H9 (cell line): ENCODE data around the gene FAM131C. TPM values are rescaled to one million over a fixed set of nuclear protein-coding genes. Genes with fewer than 3 reads are reported as not detected.

Experiments
- DNase-seq: peaks from one replicate; pipeline ENCODE4 v3.0.0-alpha.2; 2017
- H2AFZ ChIP-seq: one replicate; pipeline ENCODE4 v1.6.1; 2013; ENCODE audit warnings: mild to moderate bottlenecking, low read length, control low read depth, moderate library complexity
- H2AK5ac ChIP-seq: 2 replicates; pipeline ENCODE4 v1.6.1; 2013; ENCODE audit warnings: low read length, control low read depth, mixed read lengths; ENCODE audit not compliant: insufficient read length
- H2BK120ac ChIP-seq: one replicate; pipeline ENCODE4 v1.6.1; 2013; ENCODE audit warnings: low read depth, mild to moderate bottlenecking, low read length, control low read depth, inconsistent platforms; ENCODE audit not compliant: poor library complexity, severe bottlenecking
- H2BK12ac ChIP-seq: 2 replicates; pipeline ENCODE4 v1.6.1; 2013; ENCODE audit warnings: low read length, control low read depth, mixed read lengths, low read depth; ENCODE audit not compliant: insufficient read length
- H2BK15ac ChIP-seq: 2 replicates; pipeline ENCODE4 v1.6.1; 2013; ENCODE audit warnings: low read depth, low read length, control low read depth
- H2BK20ac ChIP-seq: one replicate; pipeline ENCODE4 v1.6.1; 2013; ENCODE audit warnings: low read depth, mild to moderate bottlenecking, low read length, control low read depth, inconsistent platforms; ENCODE audit not compliant: poor library complexity, severe bottlenecking
- H2BK5ac ChIP-seq: 2 replicates; pipeline ENCODE4 v1.6.1; 2013; ENCODE audit warnings: low read length, control low read depth, mixed read lengths; ENCODE audit not compliant: insufficient read length
- H3K14ac ChIP-seq: 2 replicates; pipeline ENCODE4 v1.6.1; 2013; ENCODE audit warnings: low read length, control low read depth; ENCODE audit not compliant: insufficient read depth
- H3K18ac ChIP-seq: 2 replicates; pipeline ENCODE4 v1.6.1; 2013; ENCODE audit warnings: low read depth, mild to moderate bottlenecking, mixed read lengths, low read length, control low read depth; ENCODE audit not compliant: insufficient read length
- H3K23ac ChIP-seq: 2 replicates; pipeline ENCODE4 v1.6.1; 2013; ENCODE audit warnings: low read length, control low read depth, mixed read lengths, low read depth; ENCODE audit not compliant: insufficient read length
- H3K23me2 ChIP-seq: 2 replicates; pipeline ENCODE4 v1.6.1; 2013; ENCODE audit warnings: low read depth, mild to moderate bottlenecking, mixed read lengths, low read length, control low read depth; ENCODE audit not compliant: insufficient read length, poor library complexity, severe bottlenecking
- H3K27ac ChIP-seq: 2 replicates; pipeline ENCODE4 v1.5.1; 2013; ENCODE audit warnings: low read length, control low read depth, mixed read lengths, low read depth; ENCODE audit not compliant: insufficient read length
- H3K27me3 ChIP-seq: 2 replicates; pipeline ENCODE4 v1.6.1; 2013; ENCODE audit warnings: low read length, control low read depth, inconsistent platforms; ENCODE audit not compliant: insufficient read depth
- H3K4ac ChIP-seq: 2 replicates; pipeline ENCODE4 v1.6.1; 2013; ENCODE audit warnings: low read depth, mild to moderate bottlenecking, control low read depth, inconsistent platforms, low read length, moderate library complexity
- H3K4me1 ChIP-seq: 2 replicates; pipeline ENCODE4 v1.6.1; 2013; ENCODE audit warnings: low read length, control low read depth, inconsistent platforms; ENCODE audit not compliant: insufficient read depth
- H3K4me2 ChIP-seq: 2 replicates; pipeline ENCODE4 v1.6.1; 2013; ENCODE audit warnings: low read length, control low read depth, mixed read lengths; ENCODE audit not compliant: insufficient read length, insufficient read depth
- H3K56ac ChIP-seq: 2 replicates; pipeline ENCODE4 v1.6.1; 2013; ENCODE audit warnings: low read depth, mild to moderate bottlenecking, mixed read lengths, low read length, control low read depth; ENCODE audit not compliant: insufficient read length
- H3K79me1 ChIP-seq: 2 replicates; pipeline ENCODE4 v1.6.1; 2013; ENCODE audit warnings: low read depth, mild to moderate bottlenecking, moderate library complexity, low read length, control low read depth, inconsistent platforms; ENCODE audit not compliant: insufficient read depth, poor library complexity, severe bottlenecking
- H3K79me2 ChIP-seq: 2 replicates; pipeline ENCODE4 v1.6.1; 2013; ENCODE audit warnings: low read length, control low read depth, inconsistent platforms; ENCODE audit not compliant: insufficient read depth
- H3K9ac ChIP-seq: 2 replicates; pipeline ENCODE4 v1.6.1; 2013; ENCODE audit warnings: low read length, control low read depth, mixed read lengths; ENCODE audit not compliant: insufficient read length; ENCODE audit errors: extremely low read depth
- H3K9me3 ChIP-seq: one replicate; pipeline ENCODE4 v1.6.1; 2013; ENCODE audit warnings: low read depth, low read length, inconsistent platforms; ENCODE audit not compliant: control insufficient read depth
- H3T11ph ChIP-seq: one replicate; pipeline ENCODE4 v1.6.1; 2013; ENCODE audit warnings: mild to moderate bottlenecking, low read length, control low read depth, inconsistent platforms
- H4K20me1 ChIP-seq: one replicate; pipeline ENCODE4 v1.6.1; 2013; ENCODE audit not compliant: control insufficient read depth, insufficient read length, insufficient read depth
- H4K5ac ChIP-seq: 2 replicates; pipeline ENCODE4 v1.6.1; 2013; ENCODE audit warnings: low read depth, mild to moderate bottlenecking, mixed read lengths, low read length, control low read depth; ENCODE audit not compliant: insufficient read length
- H4K8ac ChIP-seq: replicated peaks from 2 replicates; pipeline ENCODE4 v1.6.1; 2013; ENCODE audit warnings: low read length, control low read depth, mixed read lengths, low read depth; ENCODE audit not compliant: insufficient read length
- H4K91ac ChIP-seq: 2 replicates; pipeline ENCODE4 v1.6.1; 2013; ENCODE audit warnings: low read depth, mild to moderate bottlenecking, moderate library complexity, mixed read lengths, low read length, control low read depth; ENCODE audit not compliant: insufficient read length
- H3K27ac Mint-ChIP-seq, 3 experiments: 2 replicates in 2 of 3; 3 replicates in 1 of 3; pipeline ENCODE4 v1.8.0; 2020 to 2021; ENCODE audit warnings: mixed read lengths in 3 of 3, mild to moderate bottlenecking in 1 of 3, moderate library complexity in 1 of 3
- H3K27me3 Mint-ChIP-seq: 2 replicates; pipeline ENCODE4 v1.8.0; 2021; ENCODE audit warnings: low read depth, mild to moderate bottlenecking, moderate library complexity, mixed read lengths
- H3K36me3 Mint-ChIP-seq, 3 experiments: 2 replicates in 2 of 3; 3 replicates in 1 of 3; pipeline ENCODE4 v1.8.0; 2020 to 2021; ENCODE audit warnings: low read depth in 3 of 3, mixed read lengths in 3 of 3; ENCODE audit not compliant: insufficient read depth in 1 of 3
- H3K4me1 Mint-ChIP-seq, 2 experiments: 2 replicates each; pipeline ENCODE4 v1.8.0; 2020; ENCODE audit warnings: mixed read lengths in 2 of 2
- H3K4me3 Mint-ChIP-seq, 2 experiments: 2 replicates in 1 of 2; 3 replicates in 1 of 2; pipeline ENCODE4 v1.8.0; 2020 to 2021; ENCODE audit warnings: mild to moderate bottlenecking in 2 of 2, mixed read lengths in 2 of 2, moderate library complexity in 1 of 2
- H3K9me3 Mint-ChIP-seq, 2 experiments: 2 replicates in 1 of 2; 3 replicates in 1 of 2; pipeline ENCODE4 v1.8.0; 2020; ENCODE audit warnings: mild to moderate bottlenecking in 2 of 2, mixed read lengths in 2 of 2, moderate library complexity in 1 of 2
- CTCF ChIP-seq: fragments of 200-600 bp; sonication (generic); conservative IDR thresholded peaks from 3 replicates; pipeline ENCODE4 v1.8.0; 2021; ENCODE audit warnings: antibody characterized with exemption, mild to moderate bottlenecking
- WGBS: extraction: QIAGEN DNeasy Blood & Tissue Kit; methylation state at CpG from one replicate; pipeline ENCODE4 v1.1.7; 2013; ENCODE audit warnings: missing lambda C conversion rate, low lambda C conversion rate, mixed read lengths; ENCODE audit not compliant: insufficient read length; ENCODE audit errors: extremely low coverage; 5-methylcytosine and 5-hydroxymethylcytosine counted together
- total RNA-seq: library from RNA; stranded (reverse); gene quantifications from 2 replicates; pipeline ENCODE4 v1.2.1, GENCODE V29; 2021

Gene FAM131C
- total RNA-seq, 1 experiment from 2014 or later: 0.61 TPM

GRCh38 chr1:16063921-16064320 is 9.5 kb downstream of the FAM131C start:
- H3K27ac Mint-ChIP-seq: peak overlapping the region in 2 of 3 experiments; percentile 28 to 40; a peak in 1 of 7 replicates
- H2BK15ac ChIP-seq: no peak overlapping the region
- no peaks in the 10 kb centered on the region for H3K79me2 ChIP-seq
- H3K9ac ChIP-seq: no peak overlapping the region
- no peak overlapping the region for H4K5ac ChIP-seq
- H3K4ac ChIP-seq: no peak overlapping the region
- DNase-seq: no peak
- peaks cover 3% of the 10 kb centered on the region; the same call in 1 of the 2 replicates for H3K4me1 ChIP-seq
- no peaks in the 10 kb centered on the region for H4K20me1 ChIP-seq
- H3K27ac ChIP-seq: no peak overlapping the region
- no peak overlapping the region for H2BK20ac ChIP-seq
- no peak overlapping the region for H3K4me3 Mint-ChIP-seq
- no peaks in the 10 kb centered on the region for H3K23me2 ChIP-seq
- H3T11ph ChIP-seq: no peak overlapping the region
- H3K18ac ChIP-seq: no peak overlapping the region
- peaks cover 28% of the 10 kb centered on the region for H3K27me3 Mint-ChIP-seq
- H2BK5ac ChIP-seq: no peak overlapping the region
- no peak overlapping the region for H3K23ac ChIP-seq
- no peak overlapping the region for H2AFZ ChIP-seq
- no peaks in the 10 kb centered on the region for H3K36me3 Mint-ChIP-seq
- no peak overlapping the region for H4K8ac ChIP-seq
- no CpG with 5 or more reads among the region's 9 CpGs for WGBS
- H3K79me1 ChIP-seq: no peaks in the 10 kb centered on the region
- H3K4me2 ChIP-seq: no peak overlapping the region
- no peak overlapping the region for H2BK120ac ChIP-seq
- no peak overlapping the region for H3K56ac ChIP-seq
- H3K9me3 ChIP-seq: no peaks in the 10 kb centered on the region
- no peak overlapping the region for H2AK5ac ChIP-seq
- H4K91ac ChIP-seq: no peak overlapping the region
- no peak overlapping the region for H2BK12ac ChIP-seq
- no peaks in the 10 kb centered on the region for H3K9me3 Mint-ChIP-seq
- H3K4me1 Mint-ChIP-seq: peaks cover 33 to 44% of the 10 kb centered on the region in 2 experiments
- H3K27me3 ChIP-seq: no peaks in the 10 kb centered on the region
- TF ChIP-seq CTCF: no peak
- H3K14ac ChIP-seq: no peak overlapping the region
